NCI-H526 treated with DMSO at 0.1 percent for 48 hours (cell line): ENCODE results near the gene PRR18.
A peak's percentile ranks its signal among the peaks of the same experiment; 100 is the strongest.

ENCODE experiments used
- DNase-seq: peaks from one replicate; lab custom pipeline; 2025; lab: John Stamatoyannopoulos, UW

PRR18 gene

GRCh38 chr6:166306378-166307081, 1.7 kb downstream of the PRR18 start:
- DNase-seq: peak; percentile 10

- no peak for DNase-seq
These were observed 2.6 kb downstream of the PRR18 start for GRCh38 chr6:166305562-166306117.

- DNase-seq: no peak
These were observed 4.1 kb downstream of the PRR18 start for GRCh38 chr6:166304106-166304505.

- DNase-seq: no peak
These were observed 6.3 kb downstream of the PRR18 start for GRCh38 chr6:166301611-166302529.

GRCh38 chr6:166300357-166300987, 7.7 kb downstream of the PRR18 start:
- no peak for DNase-seq

GRCh38 chr6:166297606-166298005, 10.6 kb downstream of the PRR18 start:
- DNase-seq: no peak

DNA sequence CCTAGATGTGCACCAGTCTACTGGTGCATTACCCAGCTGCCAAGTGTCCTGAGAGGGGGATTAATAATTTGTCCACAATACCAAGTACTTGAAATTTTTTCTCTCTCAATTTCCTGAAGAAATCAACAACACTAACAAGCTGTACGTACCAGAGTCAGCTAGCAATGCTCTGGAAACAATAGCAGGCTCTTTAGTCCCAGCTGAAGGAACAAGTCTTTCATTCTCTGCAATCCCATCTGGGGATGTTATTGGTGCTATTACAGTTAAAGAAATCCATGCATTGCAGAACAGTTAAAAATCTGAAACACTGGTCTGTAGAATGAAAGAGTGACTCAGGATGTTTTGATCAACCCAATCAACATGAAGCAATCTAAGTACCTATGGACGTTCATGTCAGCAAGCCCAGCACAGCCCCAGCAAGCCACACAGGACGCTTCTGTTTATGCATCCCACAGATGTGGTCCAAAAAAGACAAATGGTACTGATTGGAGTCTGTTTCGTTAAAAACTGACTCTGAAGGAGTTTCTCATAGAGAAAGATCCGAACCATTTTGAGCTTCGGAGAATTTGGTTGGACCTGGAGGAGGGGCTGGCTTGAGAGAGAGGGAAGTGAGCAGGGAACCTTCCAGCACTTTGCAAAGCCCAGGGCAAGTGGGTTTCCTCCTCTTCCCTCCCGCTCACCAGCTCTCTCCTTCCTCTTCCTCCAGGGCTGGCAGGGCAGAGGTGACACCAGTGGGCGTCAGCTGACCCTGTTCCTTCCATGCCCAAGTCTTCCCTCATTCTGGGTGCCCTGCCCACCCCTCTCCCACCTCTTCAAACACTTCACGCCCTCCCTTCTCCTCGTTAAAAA, 11.9 kb downstream of the PRR18 start:
- DNase-seq: no peak

DNA sequence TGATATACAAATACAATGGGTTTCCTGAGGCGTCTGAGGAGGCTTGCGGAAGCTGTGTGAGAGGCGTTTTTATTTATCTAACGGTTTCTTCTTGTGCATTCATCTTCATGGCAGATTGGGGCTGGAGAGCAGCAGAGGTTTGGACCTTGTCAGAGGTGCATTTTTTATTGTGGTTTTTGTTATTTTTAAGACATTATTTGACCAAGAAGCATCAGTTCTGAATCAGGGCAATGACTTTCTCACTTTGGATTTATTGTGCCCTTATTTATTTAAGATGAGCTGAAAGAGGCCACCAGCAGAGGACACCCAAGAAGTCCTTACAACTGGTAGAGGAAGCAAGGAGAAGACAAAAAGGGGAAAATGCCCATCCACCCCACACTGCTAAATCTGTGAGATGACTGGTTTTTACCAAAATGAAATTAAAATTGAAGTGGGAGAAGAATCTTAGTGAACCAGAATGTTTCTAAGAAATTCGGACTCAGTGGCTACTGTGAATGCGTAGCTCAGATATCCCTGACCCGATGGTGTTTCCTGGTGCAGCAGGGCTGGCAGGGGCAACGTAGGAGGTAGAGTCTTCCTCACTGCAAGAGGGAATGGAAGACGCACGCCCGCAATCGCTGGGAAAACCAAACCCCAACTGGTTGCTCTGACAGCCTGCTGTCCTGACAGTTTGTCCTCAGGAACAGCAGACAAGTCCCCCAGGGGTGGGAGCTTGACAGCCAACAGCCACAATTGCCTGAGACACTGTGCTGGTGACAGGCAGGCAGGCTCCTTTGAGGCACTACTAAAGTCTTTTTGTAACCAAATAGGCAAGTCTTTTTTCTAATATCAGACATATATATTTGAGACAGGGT, 14.2 kb downstream of the PRR18 start:
- no peak for DNase-seq

- no peak for DNase-seq
These were observed 18.8 kb downstream of the PRR18 start for GRCh38 chr6:166289207-166290060.

GRCh38 chr6:166286839-166287271, 21.3 kb downstream of the PRR18 start:
- DNase-seq: no peak

GRCh38 chr6:166285233-166285632, 23.0 kb downstream of the PRR18 start:
- DNase-seq: no peak

- DNase-seq: no peak
These were observed 23.6 kb downstream of the PRR18 start for GRCh38 chr6:166284640-166285039.

- DNase-seq: no peak
These were observed 25.7 kb downstream of the PRR18 start for GRCh38 chr6:166282394-166283032.

GRCh38 chr6:166281104-166281503, 27.1 kb downstream of the PRR18 start:
- no peak for DNase-seq

DNA sequence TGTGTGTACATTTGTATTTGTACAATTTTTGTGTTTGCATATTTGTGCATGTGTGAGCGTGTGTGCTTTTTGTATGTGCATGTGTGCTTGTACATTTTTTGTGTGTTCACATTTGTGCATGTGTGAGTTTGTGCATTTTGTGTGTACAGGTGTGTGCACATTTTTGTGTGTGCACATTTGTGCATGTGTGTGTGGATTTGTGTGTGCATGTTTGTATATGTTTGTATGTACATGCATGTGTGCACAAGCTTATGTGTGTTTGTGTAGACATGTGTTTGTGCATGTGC, 28.9 kb downstream of the PRR18 start:
- DNase-seq: no peak

GRCh38 chr6:166278579-166279392, 29.4 kb downstream of the PRR18 start:
- no peak for DNase-seq

DNA sequence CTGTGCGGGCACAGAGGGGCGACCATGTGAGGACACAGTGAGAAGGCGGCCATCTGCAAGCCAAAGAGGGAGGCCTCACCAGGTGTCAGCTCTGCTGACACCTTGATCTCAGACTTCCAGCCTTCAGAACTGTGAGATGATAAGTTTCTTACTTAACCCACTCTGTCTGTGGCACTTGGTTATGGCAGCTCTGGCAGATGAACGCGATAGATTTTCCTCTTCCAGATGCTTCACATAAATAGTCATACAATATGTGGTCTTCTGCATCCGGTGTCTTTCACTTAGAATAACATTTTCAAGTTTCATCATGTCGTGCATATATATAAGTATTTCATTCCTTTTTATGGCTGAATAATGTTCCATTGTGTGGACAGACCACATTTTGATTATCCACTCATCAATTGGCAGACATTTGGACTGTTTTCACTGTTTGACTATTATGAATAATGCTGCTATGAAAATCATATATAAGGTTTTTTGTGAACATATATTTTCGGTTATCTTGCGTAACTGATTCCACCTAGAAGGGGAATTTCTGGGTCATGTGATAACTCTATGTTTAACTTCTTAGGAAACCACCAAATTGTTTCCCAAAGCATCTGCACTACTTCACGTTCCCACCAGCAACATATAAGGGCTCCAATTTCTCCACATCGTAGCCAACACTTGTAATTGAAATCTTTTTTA, 30.2 kb downstream of the PRR18 start:
- no peak for DNase-seq

GRCh38 chr6:166277018-166277417, 31.2 kb downstream of the PRR18 start:
- DNase-seq: no peak
